Nephron (organoid): ENCODE data around the gene SEMA5A.

Experiments
- H3K27ac Mint-ChIP-seq, 3 experiments: 2 replicates each; pipeline ENCODE4 v1.8.0; 2020; ENCODE audit warnings: mixed read lengths in 3 of 3, mild to moderate bottlenecking in 2 of 3, moderate library complexity in 1 of 3
- H3K27me3 Mint-ChIP-seq: 2 replicates; pipeline ENCODE4 v1.8.0; 2021; ENCODE audit warnings: low read depth, mild to moderate bottlenecking, moderate library complexity, mixed read lengths
- H3K36me3 Mint-ChIP-seq: 2 replicates; pipeline ENCODE4 v1.8.0; 2020; ENCODE audit warnings: low read depth, mixed read lengths
- H3K4me1 Mint-ChIP-seq: 2 replicates; pipeline ENCODE4 v1.8.0; 2020; ENCODE audit warnings: mixed read lengths
- H3K4me3 Mint-ChIP-seq, 3 experiments: 2 replicates each; pipeline ENCODE4 v1.8.0; 2020; ENCODE audit warnings: mild to moderate bottlenecking in 3 of 3, mixed read lengths in 3 of 3, moderate library complexity in 2 of 3
- H3K9me3 Mint-ChIP-seq: 2 replicates; pipeline ENCODE4 v1.8.0; 2020; ENCODE audit warnings: mixed read lengths
- TF ChIP-seq, protein P1 (sequence below), 3 experiments: fragments of 200-600 bp; sonication (generic); IDR thresholded peaks; one replicate each; pipeline ENCODE4 v1.5.0; 2021; ENCODE audit warnings: antibody characterized with exemption in 3 of 3; ENCODE audit not compliant: unreplicated experiment in 3 of 3

Gene SEMA5A

GRCh38 chr5:9332026-9332425 lies 213.8 kb downstream of the SEMA5A start:
- Mint-ChIP-seq H3K4me3 (no peak overlapping the region), H3K27me3 (no peaks in the 10 kb centered on the region), H3K27ac (no peak overlapping the region), H3K4me1 (no peaks in the 10 kb centered on the region), H3K36me3 (peaks cover 12% of the 10 kb centered on the region), H3K9me3 (no peaks in the 10 kb centered on the region)
- TF ChIP-seq, protein P1, sequence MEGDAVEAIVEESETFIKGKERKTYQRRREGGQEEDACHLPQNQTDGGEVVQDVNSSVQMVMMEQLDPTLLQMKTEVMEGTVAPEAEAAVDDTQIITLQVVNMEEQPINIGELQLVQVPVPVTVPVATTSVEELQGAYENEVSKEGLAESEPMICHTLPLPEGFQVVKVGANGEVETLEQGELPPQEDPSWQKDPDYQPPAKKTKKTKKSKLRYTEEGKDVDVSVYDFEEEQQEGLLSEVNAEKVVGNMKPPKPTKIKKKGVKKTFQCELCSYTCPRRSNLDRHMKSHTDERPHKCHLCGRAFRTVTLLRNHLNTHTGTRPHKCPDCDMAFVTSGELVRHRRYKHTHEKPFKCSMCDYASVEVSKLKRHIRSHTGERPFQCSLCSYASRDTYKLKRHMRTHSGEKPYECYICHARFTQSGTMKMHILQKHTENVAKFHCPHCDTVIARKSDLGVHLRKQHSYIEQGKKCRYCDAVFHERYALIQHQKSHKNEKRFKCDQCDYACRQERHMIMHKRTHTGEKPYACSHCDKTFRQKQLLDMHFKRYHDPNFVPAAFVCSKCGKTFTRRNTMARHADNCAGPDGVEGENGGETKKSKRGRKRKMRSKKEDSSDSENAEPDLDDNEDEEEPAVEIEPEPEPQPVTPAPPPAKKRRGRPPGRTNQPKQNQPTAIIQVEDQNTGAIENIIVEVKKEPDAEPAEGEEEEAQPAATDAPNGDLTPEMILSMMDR (IDR thresholded peaks at IDR 0.05; ENCODE audit: unreplicated experiment in 3 of 3) = no peak

- Mint-ChIP-seq H3K27me3 (no peaks in the 10 kb centered on the region), H3K4me3 (no peak overlapping the region), H3K27ac (no peak overlapping the region)
Measured at GRCh38 chr5:9331372-9331771, 214.5 kb downstream of the SEMA5A start.

DNA sequence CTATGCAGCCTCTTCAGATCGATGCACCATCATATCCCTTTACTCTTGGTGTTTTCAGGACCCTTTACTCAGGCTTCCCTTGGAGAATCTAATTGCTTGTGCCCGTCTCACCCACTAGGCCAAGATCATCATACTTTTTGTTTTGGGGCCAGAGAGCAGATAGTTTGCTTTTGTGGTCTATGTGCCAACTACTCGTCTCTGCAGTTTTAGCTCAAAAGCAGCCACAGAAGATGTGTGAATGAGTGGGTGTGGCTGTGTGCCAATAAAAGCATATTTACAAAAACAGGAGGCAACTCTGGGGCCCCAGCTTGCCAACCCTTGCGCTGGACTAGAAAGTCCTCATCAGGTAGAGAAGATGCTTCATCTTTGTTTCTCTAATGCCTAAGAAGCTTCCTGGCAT lies 216.8 kb downstream of the SEMA5A start:
- Mint-ChIP-seq H3K36me3 (peaks cover 3% of the 10 kb centered on the region), H3K4me3 (no peak overlapping the region), H3K4me1 (peaks cover 4% of the 10 kb centered on the region), H3K9me3 (no peaks in the 10 kb centered on the region), H3K27ac (no peak overlapping the region), H3K27me3 (no peaks in the 10 kb centered on the region)
- TF ChIP-seq, protein P1 (IDR thresholded peaks at IDR 0.05; ENCODE audit: unreplicated experiment in 3 of 3) = no peak

More at GRCh38 chr5:9331372-9331771, 214.5 kb downstream of the SEMA5A start:
- no peaks in the 10 kb centered on the region for H3K9me3 Mint-ChIP-seq
- TF ChIP-seq, protein P1 (IDR thresholded peaks at IDR 0.05; ENCODE audit: unreplicated experiment in 3 of 3) = no peak
- no peaks in the 10 kb centered on the region for H3K4me1 Mint-ChIP-seq
- H3K36me3 Mint-ChIP-seq = peaks cover 10% of the 10 kb centered on the region

GRCh38 chr5:9325549-9325948 lies 220.3 kb downstream of the SEMA5A start:
- Mint-ChIP-seq H3K27me3 (no peaks in the 10 kb centered on the region), H3K4me3 (no peak overlapping the region), H3K9me3 (no peaks in the 10 kb centered on the region), H3K36me3 (no peaks in the 10 kb centered on the region), H3K4me1 (peaks cover 4% of the 10 kb centered on the region), H3K27ac (no peak overlapping the region)
- TF ChIP-seq, protein P1 (IDR thresholded peaks at IDR 0.05; ENCODE audit: unreplicated experiment in 3 of 3) = no peak

DNA sequence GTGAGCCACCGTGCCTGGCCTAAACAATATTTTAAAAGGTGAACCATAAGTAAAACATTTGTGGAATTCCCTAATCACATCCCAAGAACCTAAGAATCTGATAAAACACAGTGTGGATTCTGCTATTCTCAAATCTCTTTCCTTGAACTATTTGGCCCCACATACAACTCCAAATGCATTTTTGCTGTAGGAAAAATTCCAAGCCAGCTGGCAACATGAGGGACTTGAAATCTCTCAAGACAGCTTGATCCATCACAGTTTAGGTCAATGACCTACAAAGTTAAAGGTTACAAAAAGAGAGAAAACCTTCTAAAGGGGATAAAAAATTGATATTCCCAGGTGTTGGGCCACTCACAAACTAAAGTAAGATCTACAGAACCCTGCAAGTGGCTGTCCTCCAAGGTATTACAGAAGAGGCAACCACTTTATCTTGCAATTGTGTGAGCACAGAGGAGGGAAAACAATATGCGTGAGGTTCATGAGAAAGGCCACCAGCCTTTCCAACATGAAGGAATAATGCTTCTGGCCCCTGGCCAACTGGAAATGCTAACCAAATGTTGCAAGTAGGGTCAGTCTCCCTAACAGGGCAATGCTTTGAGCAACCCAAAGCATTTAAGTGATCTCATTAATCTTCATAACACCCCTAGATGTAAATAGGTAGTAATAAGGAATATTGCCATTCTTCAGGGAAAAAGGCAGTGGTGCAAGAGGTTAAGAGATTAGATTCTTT lies 221.4 kb downstream of the SEMA5A start:
- Mint-ChIP-seq H3K36me3 (no peaks in the 10 kb centered on the region), H3K4me3 (no peak overlapping the region), H3K27ac (peak overlapping the region in 1 of 3 experiments; percentile 59), H3K9me3 (no peaks in the 10 kb centered on the region), H3K4me1 (peaks cover 4% of the 10 kb centered on the region), H3K27me3 (no peaks in the 10 kb centered on the region)
- TF ChIP-seq, protein P1 (IDR thresholded peaks at IDR 0.05; ENCODE audit: unreplicated experiment in 3 of 3) = no peak

DNA sequence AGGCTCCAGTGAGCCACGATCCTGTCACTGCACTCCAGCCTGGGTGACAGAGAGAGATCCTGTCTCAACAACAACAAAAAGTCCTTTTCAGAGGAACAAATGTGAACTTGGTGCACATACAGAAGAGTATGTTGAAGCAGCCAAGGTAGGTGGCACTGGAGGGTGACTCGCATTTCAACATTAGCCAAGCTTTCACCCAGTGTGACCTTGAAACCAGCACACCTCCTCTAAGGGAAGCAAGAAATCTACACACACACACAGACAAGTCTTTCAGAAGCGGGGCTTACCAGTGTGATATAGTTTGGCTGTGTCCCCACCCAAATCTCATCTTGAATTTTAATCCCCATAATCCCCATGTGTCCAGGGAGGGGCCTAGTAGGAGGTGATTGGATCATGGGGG lies 225.2 kb downstream of the SEMA5A start:
- H3K36me3 Mint-ChIP-seq = no peaks in the 10 kb centered on the region
- H3K27ac Mint-ChIP-seq = no peak overlapping the region
- H3K9me3 Mint-ChIP-seq = no peaks in the 10 kb centered on the region
- peaks cover 4% of the 10 kb centered on the region for H3K4me1 Mint-ChIP-seq
- no peaks in the 10 kb centered on the region for H3K27me3 Mint-ChIP-seq
- TF ChIP-seq, protein P1 (IDR thresholded peaks at IDR 0.05; ENCODE audit: unreplicated experiment in 3 of 3) = no peak
- H3K4me3 Mint-ChIP-seq = no peak overlapping the region
